GM21390 (cell line): ENCODE results near the gene TACR2.

ENCODE experiments used
- ATAC-seq: cut with Tn5 transposase; IDR thresholded peaks from one replicate; pipeline ENCODE4 v1.9.1; 2021; ENCODE audit not compliant: unreplicated experiment

Gene TACR2

GRCh38 chr10:69421611-69422308 lies 5.0 kb upstream of the TACR2 start:
- no peak for ATAC-seq

- no peak for ATAC-seq
Measured at GRCh38 chr10:69419744-69420126, 3.0 kb upstream of the TACR2 start.

- ATAC-seq: no peak
Measured at GRCh38 chr10:69419096-69419743, 2.5 kb upstream of the TACR2 start.

- ATAC-seq: no peak
Measured at GRCh38 chr10:69418052-69418752, 1.5 kb upstream of the TACR2 start.

- no peak for ATAC-seq
Measured at GRCh38 chr10:69417542-69417941, 824 bp upstream of the TACR2 start.

- no peak for ATAC-seq
Measured at GRCh38 chr10:69415951-69416350, 767 bp downstream of the TACR2 start.

GRCh38 chr10:69415049-69415448 lies 1.7 kb downstream of the TACR2 start:
- ATAC-seq: no peak

GRCh38 chr10:69414036-69415018 lies 2.4 kb downstream of the TACR2 start:
- ATAC-seq: no peak

- ATAC-seq: no peak
Measured at GRCh38 chr10:69413221-69413865, 3.4 kb downstream of the TACR2 start.

GRCh38 chr10:69412232-69412790 lies 4.4 kb downstream of the TACR2 start:
- ATAC-seq: no peak

GRCh38 chr10:69411476-69411875 lies 5.2 kb downstream of the TACR2 start:
- no peak for ATAC-seq

GRCh38 chr10:69410487-69410886 lies 6.2 kb downstream of the TACR2 start:
- no peak for ATAC-seq

- no peak for ATAC-seq
Measured at GRCh38 chr10:69409968-69410367, 6.8 kb downstream of the TACR2 start.

- ATAC-seq: no peak
Measured at GRCh38 chr10:69409176-69409495, 7.6 kb downstream of the TACR2 start.

GRCh38 chr10:69408318-69409175 lies 8.2 kb downstream of the TACR2 start:
- peak; percentile 77 for ATAC-seq

GRCh38 chr10:69407621-69408301 lies 9.0 kb downstream of the TACR2 start:
- ATAC-seq: no peak

GRCh38 chr10:69406816-69407580 lies 9.7 kb downstream of the TACR2 start:
- ATAC-seq: no peak

GRCh38 chr10:69406302-69406811 lies 10.4 kb downstream of the TACR2 start:
- ATAC-seq: no peak
